A549 (cell line): Measurements from ENCODE around the gene SLIT3. TPM values are rescaled to one million over a fixed set of nuclear protein-coding genes. Genes with fewer than 3 reads are reported as not detected.

Experiments
- ATAC-seq, 2 experiments: fragments of 200-7000 bp in 1 of 2; fragments of >200 bp in 1 of 2; cut with Nextera tagmentation in 1 of 2; cut with Tn5 transposase in 1 of 2; 3 replicates each; pipeline versions ENCODE4 v1.8.0 to v1.9.1; 2018 to 2020; ENCODE audit warnings: mild to moderate bottlenecking in 1 of 2, moderate library complexity in 1 of 2
- CTCF ChIA-PET: fragments of 300-600 bp; sonication (Branson Sonifier 250); formaldehyde crosslinking; extraction: SDS; loops from one replicate; lab custom pipeline; 2021; ENCODE audit warnings: antibody characterized with exemption, inconsistent platforms; lab: Yijun Ruan, JAX
- POLR2A ChIA-PET: fragments of 350-600 bp; formaldehyde crosslinking; extraction: SDS; loops from one replicate; lab custom pipeline; 2021; ENCODE audit warnings: antibody characterized with exemption, inconsistent platforms; lab: Yijun Ruan, JAX
- DNase-seq, 2 experiments: peaks; one replicate each; pipeline versions ENCODE4 v3.0.0 to v3.0.0-alpha.2; 2011 to 2016; ENCODE audit warnings: low read depth in 1 of 2, low spot score in 1 of 2
- FAIRE-seq: peaks from 2 replicates; lab custom pipeline; 2011; peaks lifted over from hg19 to GRCh38; lab: Jason Lieb, UNC
- H3K27ac ChIP-seq, 2 experiments: fragments of >200 bp; sonication (Bioruptor Twin); formaldehyde crosslinking; 3 replicates each; pipeline ENCODE4 v1.5.1; 2016 to 2017
- H3K4me1 ChIP-seq: fragments of >200 bp; sonication (Bioruptor Twin); formaldehyde crosslinking; 3 replicates; pipeline ENCODE4 v1.6.1; 2016
- H3K4me2 ChIP-seq: fragments of >200 bp; sonication (Bioruptor Twin); formaldehyde crosslinking; 3 replicates; pipeline ENCODE4 v1.6.1; 2016
- H3K4me3 ChIP-seq: fragments of >200 bp; sonication (Bioruptor Twin); formaldehyde crosslinking; 3 replicates; pipeline ENCODE4 v1.5.1; 2016
- H3K9me3 ChIP-seq: fragments of >200 bp; sonication (Bioruptor Twin); formaldehyde crosslinking; 3 replicates; pipeline ENCODE4 v1.6.1; 2016
- CBX8 ChIP-seq: fragments of 200-600 bp; sonication (generic); IDR thresholded peaks from 2 replicates; pipeline ENCODE4 v1.6.1; 2016
- CHD2 ChIP-seq: fragments of 150-350 bp; IDR thresholded peaks from 2 replicates; pipeline ENCODE4 v1.6.1; 2014; ENCODE audit warnings: low read length; ENCODE audit not compliant: partially characterized antibody
- EHF ChIP-seq: fragments of 250-450 bp; sonication (Bioruptor Pico); IDR thresholded peaks from 2 replicates; pipeline ENCODE4 v1.5.0; 2020; ENCODE audit warnings: mild to moderate bottlenecking
- ESRRA ChIP-seq: fragments of 150-350 bp; IDR thresholded peaks from 2 replicates; pipeline ENCODE4 v1.6.1; 2014; ENCODE audit warnings: mild to moderate bottlenecking, low read length, borderline replicate concordance
- FOSL2 ChIP-seq, 2 experiments: fragments of 450-650 bp in 1 of 2; fragments of >200 bp in 1 of 2; sonication (Bioruptor Twin) in 1 of 2; formaldehyde crosslinking; IDR thresholded peaks; 2 replicates each; pipeline versions ENCODE4 v1.5.0 to v1.6.1; 2016 to 2020; ENCODE audit warnings: mild to moderate bottlenecking in 1 of 2, moderate library complexity in 1 of 2
- HDAC2 ChIP-seq: fragments of 200-600 bp; sonication (generic); IDR thresholded peaks from 2 replicates; pipeline ENCODE4 v1.6.1; 2016
- HOXA7 ChIP-seq: fragments of 250-450 bp; sonication (Bioruptor Pico); IDR thresholded peaks from 2 replicates; pipeline ENCODE4 v1.5.0; 2020; ENCODE audit warnings: mild to moderate bottlenecking, moderate library complexity
- HOXB13 ChIP-seq: fragments of 250-450 bp; sonication (Bioruptor Pico); IDR thresholded peaks from 2 replicates; pipeline ENCODE4 v1.5.0; 2020; ENCODE audit warnings: low read depth, mild to moderate bottlenecking, moderate library complexity
- HOXB5 ChIP-seq: fragments of 250-450 bp; sonication (Bioruptor Pico); IDR thresholded peaks from 2 replicates; pipeline ENCODE4 v1.5.0; 2020; ENCODE audit warnings: mild to moderate bottlenecking, moderate library complexity
- MAX ChIP-seq: IDR thresholded peaks from 2 replicates; pipeline ENCODE4 v1.6.1; 2012
- MYC ChIP-seq: IDR thresholded peaks from 2 replicates; pipeline ENCODE4 v1.6.1; 2012; ENCODE audit warnings: mild to moderate bottlenecking, inconsistent platforms, low read length, improper control_type of control experiment, borderline replicate concordance
- POLR2A ChIP-seq: IDR thresholded peaks from 2 replicates; pipeline ENCODE4 v1.6.1; 2012; ENCODE audit warnings: mild to moderate bottlenecking, low read length
- RNF2 ChIP-seq: fragments of 200-600 bp; sonication (generic); IDR thresholded peaks from 2 replicates; pipeline ENCODE4 v1.6.1; 2016; ENCODE audit warnings: low read depth, mild to moderate bottlenecking, antibody characterized with exemption, moderate library complexity, borderline replicate concordance
- SMC3 ChIP-seq: fragments of >200 bp; sonication (Bioruptor Twin); formaldehyde crosslinking; IDR thresholded peaks from 3 replicates; pipeline ENCODE4 v1.6.1; 2018; ENCODE audit warnings: inconsistent platforms
- TFCP2L1 ChIP-seq: fragments of 250-450 bp; sonication (Bioruptor Pico); IDR thresholded peaks from 2 replicates; pipeline ENCODE4 v1.5.0; 2021; ENCODE audit warnings: mild to moderate bottlenecking
- TP53 ChIP-seq: fragments of 250-450 bp; sonication (Bioruptor Pico); IDR thresholded peaks from 2 replicates; pipeline ENCODE4 v1.5.0; 2021; ENCODE audit warnings: mild to moderate bottlenecking, moderate library complexity
- ZC3H11A ChIP-seq: fragments of 450-650 bp; IDR thresholded peaks from 2 replicates; pipeline ENCODE4 v1.6.1; 2014; ENCODE audit warnings: antibody characterized with exemption, mild to moderate bottlenecking
- ZNF302 ChIP-seq: fragments of 250-450 bp; sonication (Bioruptor Pico); IDR thresholded peaks from 2 replicates; pipeline ENCODE4 v1.9.0; 2021; ENCODE audit warnings: inconsistent platforms, mild to moderate bottlenecking, moderate library complexity
- ZSCAN20 ChIP-seq: fragments of 250-450 bp; sonication (Bioruptor Pico); IDR thresholded peaks from 2 replicates; pipeline ENCODE4 v1.8.0; 2022; ENCODE audit warnings: mild to moderate bottlenecking, moderate library complexity
- WGBS: methylation state at CpG from one replicate; pipeline ENCODE4 v1.1.6; 2017; ENCODE audit errors: missing lambda C conversion rate; 5-methylcytosine and 5-hydroxymethylcytosine counted together
- polyA plus RNA-seq, 4 experiments: library from polyadenylated mRNA; depleted of rRNA in 3 of 4; stranded (reverse); fragments of >200 nt; fragmentation: RNase III in 1 of 4; extraction: RNeasy Plus Mini Kit Qiagen cat#74134 plus additional on column Dnase treatment in 1 of 4; gene quantifications; 2 replicates in 3 of 4; 3 replicates in 1 of 4; pipeline ENCODE4 v1.2.3, GENCODE V29; 2011 to 2017
- TF ChIP-seq, protein P1 (sequence below): fragments of 250-450 bp; sonication (Bioruptor Pico); IDR thresholded peaks from 2 replicates; pipeline ENCODE4 v1.5.0; 2021; ENCODE audit warnings: mild to moderate bottlenecking, moderate library complexity, borderline replicate concordance
- TF ChIP-seq, protein P2 (sequence below): IDR thresholded peaks from 2 replicates; pipeline ENCODE4 v1.6.1; 2012; ENCODE audit warnings: low read depth, borderline replicate concordance
- TF ChIP-seq, protein P3 (sequence below): fragments of >200 bp; sonication (Bioruptor Twin); formaldehyde crosslinking; IDR thresholded peaks from 3 replicates; pipeline ENCODE4 v1.6.1; 2016

SLIT3 gene
- polyA plus RNA-seq, 2 of the 4 experiments (the other 2 are of a cell fraction) = 12.7 to 22.9 TPM

DNA sequence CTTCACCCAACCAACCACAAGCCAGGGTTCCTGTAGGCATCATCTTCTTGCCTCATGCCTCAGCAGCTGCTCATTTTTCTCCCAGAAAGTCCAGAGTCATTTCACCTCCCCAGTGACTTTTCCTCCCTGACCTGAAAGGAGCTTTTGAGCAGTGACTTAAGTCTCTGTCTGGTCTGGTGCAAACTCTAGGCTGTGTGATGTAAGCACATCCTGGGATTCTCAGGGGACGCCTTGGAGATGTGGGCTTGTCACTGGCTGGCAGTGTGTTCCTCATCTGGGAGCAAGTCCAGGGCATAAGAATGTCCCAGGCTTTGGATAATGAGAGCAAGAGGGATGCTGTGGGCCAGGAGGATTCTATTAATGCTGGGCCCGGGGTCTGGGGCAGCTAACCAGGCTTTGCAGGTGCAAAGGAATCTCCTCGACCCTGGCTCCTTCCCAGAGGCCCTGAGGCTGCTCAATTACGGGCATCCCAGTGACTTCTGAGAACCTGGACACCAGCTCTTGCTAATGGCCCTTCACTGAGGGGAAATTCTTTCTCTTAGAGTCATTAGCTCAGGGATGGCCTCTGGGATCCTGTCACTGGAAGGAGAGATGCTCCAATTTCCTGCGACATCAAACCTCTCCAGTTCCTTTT, 510.8 kb downstream of the SLIT3 start:
- ChIA-PET POLR2A (no interaction called here), CTCF (interaction anchor here (0.7 kb wide), 1 partner anchor 18 kb away, joined by 3 read pairs; no protein-coding TSS in a partner anchor)
- FAIRE-seq = no peak
- no peak for ATAC-seq
- H3K4me2 ChIP-seq = no peak overlapping the region
- 73% methylated on average over 4 of the region's 5 CpGs for WGBS
- TF ChIP-seq CBX8 (no peak), EHF (CRISPR knock-in tag) (no peak), ESRRA (no peak), TP53 (CRISPR knock-in tag) (no peak), HDAC2 (no peak), RNF2 (no peak)
- TF ChIP-seq, protein P1, sequence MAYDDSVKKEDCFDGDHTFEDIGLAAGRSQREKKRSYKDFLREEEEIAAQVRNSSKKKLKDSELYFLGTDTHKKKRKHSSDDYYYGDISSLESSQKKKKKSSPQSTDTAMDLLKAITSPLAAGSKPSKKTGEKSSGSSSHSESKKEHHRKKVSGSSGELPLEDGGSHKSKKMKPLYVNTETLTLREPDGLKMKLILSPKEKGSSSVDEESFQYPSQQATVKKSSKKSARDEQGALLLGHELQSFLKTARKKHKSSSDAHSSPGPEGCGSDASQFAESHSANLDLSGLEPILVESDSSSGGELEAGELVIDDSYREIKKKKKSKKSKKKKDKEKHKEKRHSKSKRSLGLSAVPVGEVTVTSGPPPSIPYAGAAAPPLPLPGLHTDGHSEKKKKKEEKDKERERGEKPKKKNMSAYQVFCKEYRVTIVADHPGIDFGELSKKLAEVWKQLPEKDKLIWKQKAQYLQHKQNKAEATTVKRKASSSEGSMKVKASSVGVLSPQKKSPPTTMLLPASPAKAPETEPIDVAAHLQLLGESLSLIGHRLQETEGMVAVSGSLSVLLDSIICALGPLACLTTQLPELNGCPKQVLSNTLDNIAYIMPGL (CRISPR knock-in tag) = no peak
- TF ChIP-seq, protein P2, sequence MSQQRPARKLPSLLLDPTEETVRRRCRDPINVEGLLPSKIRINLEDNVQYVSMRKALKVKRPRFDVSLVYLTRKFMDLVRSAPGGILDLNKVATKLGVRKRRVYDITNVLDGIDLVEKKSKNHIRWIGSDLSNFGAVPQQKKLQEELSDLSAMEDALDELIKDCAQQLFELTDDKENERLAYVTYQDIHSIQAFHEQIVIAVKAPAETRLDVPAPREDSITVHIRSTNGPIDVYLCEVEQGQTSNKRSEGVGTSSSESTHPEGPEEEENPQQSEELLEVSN = no peak
- H3K27ac ChIP-seq = no peak overlapping the region
- H3K4me3 ChIP-seq = no peak overlapping the region
- DNase-seq = no peak
- peaks cover 7% of the 10 kb centered on the region; the same call in 1 of the 3 replicates for H3K4me1 ChIP-seq
- no peaks in the 10 kb centered on the region for H3K9me3 ChIP-seq

DNA sequence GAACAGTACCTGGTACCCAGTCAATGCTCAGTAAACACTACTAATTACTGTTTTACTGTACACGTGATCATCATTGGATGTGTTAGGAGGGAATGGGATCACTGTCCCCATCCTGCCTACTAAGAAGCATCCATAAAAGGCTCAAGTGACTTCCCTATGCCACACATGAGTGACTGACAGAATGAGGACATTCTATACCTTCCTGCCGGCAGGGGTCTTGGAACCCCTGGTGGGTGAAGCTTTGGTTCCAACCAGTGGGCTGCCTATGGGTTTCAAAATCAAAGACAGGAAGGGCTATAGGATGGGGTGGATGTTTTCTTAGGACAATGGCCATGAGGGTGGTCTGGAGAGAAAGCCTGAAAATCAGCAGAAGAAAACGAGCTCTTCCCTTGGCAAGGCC, 512.2 kb downstream of the SLIT3 start:
- TF ChIP-seq MAX (no peak), POLR2A (no peak), HOXB13 (CRISPR knock-in tag) (no peak), EHF (CRISPR knock-in tag) (no peak), MYC (no peak), FOSL2 (IDR thresholded peaks at IDR 0.05) (no peak), FOSL2 (CRISPR knock-in tag; IDR thresholded peaks at IDR 0.05) (no peak), HOXA7 (no peak), CHD2 (no peak)
- TF ChIP-seq, protein P2 = no peak
- Histone ChIP-seq H3K4me3 (no peak overlapping the region), H3K9me3 (no peaks in the 10 kb centered on the region), H3K4me2 (no peak overlapping the region), H3K27ac (no peak overlapping the region), H3K4me1 (no peaks in the 10 kb centered on the region; the same call in 2 of the 3 replicates)
- CTCF ChIA-PET = no interaction called here
- FAIRE-seq (no peak), ATAC-seq (no peak), DNase-seq (no peak)
- POLR2A ChIA-PET = interaction anchor here (0.5 kb wide), 1 partner anchor 28 kb away, joined by 3 read pairs; no protein-coding TSS in a partner anchor
- WGBS = 81% methylated on average over 3 of the region's 3 CpGs

GRCh38 chr5:168788107-168788506, 512.8 kb downstream of the SLIT3 start:
- TF ChIP-seq HDAC2 (no peak), HOXA7 (no peak), HOXB5 (no peak), MYC (no peak), TFCP2L1 (no peak), SMC3 (no peak), ZC3H11A (no peak), ZNF302 (no peak), ZSCAN20 (CRISPR knock-in tag) (no peak), RNF2 (no peak)
- TF ChIP-seq, protein P3, sequence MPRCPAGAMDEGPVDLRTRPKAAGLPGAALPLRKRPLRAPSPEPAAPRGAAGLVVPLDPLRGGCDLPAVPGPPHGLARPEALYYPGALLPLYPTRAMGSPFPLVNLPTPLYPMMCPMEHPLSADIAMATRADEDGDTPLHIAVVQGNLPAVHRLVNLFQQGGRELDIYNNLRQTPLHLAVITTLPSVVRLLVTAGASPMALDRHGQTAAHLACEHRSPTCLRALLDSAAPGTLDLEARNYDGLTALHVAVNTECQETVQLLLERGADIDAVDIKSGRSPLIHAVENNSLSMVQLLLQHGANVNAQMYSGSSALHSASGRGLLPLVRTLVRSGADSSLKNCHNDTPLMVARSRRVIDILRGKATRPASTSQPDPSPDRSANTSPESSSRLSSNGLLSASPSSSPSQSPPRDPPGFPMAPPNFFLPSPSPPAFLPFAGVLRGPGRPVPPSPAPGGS = no peak
- TF ChIP-seq, all 56 proteins: peak for 0
- ATAC-seq = no peak
- Histone ChIP-seq H3K4me3 (no peak overlapping the region), H3K4me1 (no peaks in the 10 kb centered on the region), H3K27ac (no peak overlapping the region), H3K9me3 (no peaks in the 10 kb centered on the region), H3K4me2 (no peak overlapping the region)
- 63% methylated on average over 4 of the region's 4 CpGs for WGBS
- FAIRE-seq = no peak
- no peak for DNase-seq
- ChIA-PET CTCF (no interaction called here), POLR2A (no interaction called here)
